Activated CD4-positive, alpha-beta T cell treated with anti-CD3 and anti-CD28 coated beads for 48 hours (primary cell): ENCODE data around the gene CPNE8.

ENCODE experiments used
- DNase-seq: peaks from one replicate; pipeline ENCODE4 v3.0.0-alpha.2; 2020

The CPNE8 gene

GRCh38 chr12:38892976-38893375, 12.4 kb downstream of the CPNE8 start:
- DNase-seq = no peak

- DNase-seq = no peak
Observed at GRCh38 chr12:38892087-38892786, 13.2 kb downstream of the CPNE8 start.

GRCh38 chr12:38890102-38890855, 15.1 kb downstream of the CPNE8 start:
- no peak for DNase-seq

- DNase-seq = no peak
Observed at GRCh38 chr12:38889297-38889815, 16.0 kb downstream of the CPNE8 start.

- DNase-seq = no peak
Observed at GRCh38 chr12:38887770-38888169, 17.6 kb downstream of the CPNE8 start.

GRCh38 chr12:38886931-38887330, 18.5 kb downstream of the CPNE8 start:
- no peak for DNase-seq

- DNase-seq = peak; percentile 34
Observed at GRCh38 chr12:38886064-38886463, 19.3 kb downstream of the CPNE8 start.

GRCh38 chr12:38884666-38885065, 20.7 kb downstream of the CPNE8 start:
- no peak for DNase-seq

GRCh38 chr12:38883629-38884134, 21.7 kb downstream of the CPNE8 start:
- DNase-seq = no peak

- no peak for DNase-seq
Observed at GRCh38 chr12:38880288-38880687, 25.1 kb downstream of the CPNE8 start.

GRCh38 chr12:38878986-38879385, 26.4 kb downstream of the CPNE8 start:
- no peak for DNase-seq

- DNase-seq = no peak
Observed at GRCh38 chr12:38878333-38878705, 27.1 kb downstream of the CPNE8 start.

- DNase-seq = no peak
Observed at GRCh38 chr12:38875586-38876228, 29.7 kb downstream of the CPNE8 start.

GRCh38 chr12:38872561-38872960, 32.8 kb downstream of the CPNE8 start:
- no peak for DNase-seq

- DNase-seq = no peak
Observed at GRCh38 chr12:38872156-38872555, 33.2 kb downstream of the CPNE8 start.

GRCh38 chr12:38869036-38869435, 36.4 kb downstream of the CPNE8 start:
- DNase-seq = no peak

- DNase-seq = no peak
Observed at GRCh38 chr12:38850461-38850860, 54.9 kb downstream of the CPNE8 start.

GRCh38 chr12:38847247-38847646, 58.1 kb downstream of the CPNE8 start:
- DNase-seq = no peak

- DNase-seq = no peak
Observed at GRCh38 chr12:38844267-38844666, 61.1 kb downstream of the CPNE8 start.

- DNase-seq = no peak
Observed at GRCh38 chr12:38838056-38838850, 67.1 kb downstream of the CPNE8 start.

GRCh38 chr12:38831715-38832114, 73.7 kb downstream of the CPNE8 start:
- DNase-seq = no peak

- no peak for DNase-seq
Observed at GRCh38 chr12:38825006-38825405, 80.4 kb downstream of the CPNE8 start.

GRCh38 chr12:38823738-38824137, 81.7 kb downstream of the CPNE8 start:
- DNase-seq = no peak
